ENCODE measurements around the gene RAPGEF1.
A peak's percentile ranks its signal among the peaks of the same experiment; 100 is the strongest.

The RAPGEF1 gene

DNA sequence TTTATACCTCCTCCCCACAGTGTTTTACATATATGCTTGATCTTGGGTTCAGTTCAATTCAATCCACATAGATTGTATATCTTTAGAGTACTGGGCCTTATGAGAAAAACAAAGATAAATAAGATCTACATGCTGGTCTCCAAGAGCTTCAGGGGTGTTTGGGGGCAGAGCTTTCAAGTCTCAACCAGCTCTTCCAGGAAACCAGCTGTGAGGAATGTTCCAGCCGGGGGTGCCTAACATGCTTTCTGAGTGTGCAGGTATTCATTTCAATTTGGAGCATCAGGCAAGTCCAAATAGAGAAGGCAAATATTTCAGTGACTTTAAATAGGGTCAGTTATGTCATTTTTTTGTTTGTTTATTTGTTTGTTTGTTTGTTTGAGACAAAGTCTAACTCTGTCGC is 5.7 kb upstream of the RAPGEF1 start:
- DNase-seq: no peak

DNA sequence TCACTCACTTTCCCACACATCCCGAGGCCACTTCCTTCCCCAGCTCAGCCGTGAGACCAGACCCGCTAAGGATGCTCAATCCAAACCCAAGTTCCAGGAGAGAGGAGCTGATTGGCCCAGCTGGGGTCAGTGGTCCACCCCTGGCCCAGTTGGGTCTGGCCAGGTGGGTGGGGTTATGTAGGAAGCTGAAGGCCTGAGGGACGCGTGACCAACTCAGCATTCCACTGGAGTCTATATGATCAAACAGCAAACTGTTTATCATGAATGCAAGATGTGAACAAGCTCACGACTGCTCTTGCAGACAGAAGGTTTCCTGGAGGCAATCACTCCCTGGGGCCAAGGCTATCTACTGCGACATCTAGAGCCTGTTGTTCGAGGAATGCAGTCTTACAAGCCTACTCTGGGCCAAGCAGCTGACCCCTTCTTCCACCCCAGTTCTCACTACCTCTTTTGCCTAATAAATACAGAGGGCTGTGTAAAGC is 4.9 kb upstream of the RAPGEF1 start:
- DNase-seq: no peak

GRCh38 chr9:131744171-131744719 is 4.4 kb upstream of the RAPGEF1 start:
- no peak for DNase-seq

GRCh38 chr9:131743501-131743900 is 3.6 kb upstream of the RAPGEF1 start:
- no peak for DNase-seq

- no peak for DNase-seq
These were observed 3.2 kb upstream of the RAPGEF1 start for GRCh38 chr9:131743096-131743495.

GRCh38 chr9:131740898-131741297 is 1.0 kb upstream of the RAPGEF1 start:
- DNase-seq: no peak

DNA sequence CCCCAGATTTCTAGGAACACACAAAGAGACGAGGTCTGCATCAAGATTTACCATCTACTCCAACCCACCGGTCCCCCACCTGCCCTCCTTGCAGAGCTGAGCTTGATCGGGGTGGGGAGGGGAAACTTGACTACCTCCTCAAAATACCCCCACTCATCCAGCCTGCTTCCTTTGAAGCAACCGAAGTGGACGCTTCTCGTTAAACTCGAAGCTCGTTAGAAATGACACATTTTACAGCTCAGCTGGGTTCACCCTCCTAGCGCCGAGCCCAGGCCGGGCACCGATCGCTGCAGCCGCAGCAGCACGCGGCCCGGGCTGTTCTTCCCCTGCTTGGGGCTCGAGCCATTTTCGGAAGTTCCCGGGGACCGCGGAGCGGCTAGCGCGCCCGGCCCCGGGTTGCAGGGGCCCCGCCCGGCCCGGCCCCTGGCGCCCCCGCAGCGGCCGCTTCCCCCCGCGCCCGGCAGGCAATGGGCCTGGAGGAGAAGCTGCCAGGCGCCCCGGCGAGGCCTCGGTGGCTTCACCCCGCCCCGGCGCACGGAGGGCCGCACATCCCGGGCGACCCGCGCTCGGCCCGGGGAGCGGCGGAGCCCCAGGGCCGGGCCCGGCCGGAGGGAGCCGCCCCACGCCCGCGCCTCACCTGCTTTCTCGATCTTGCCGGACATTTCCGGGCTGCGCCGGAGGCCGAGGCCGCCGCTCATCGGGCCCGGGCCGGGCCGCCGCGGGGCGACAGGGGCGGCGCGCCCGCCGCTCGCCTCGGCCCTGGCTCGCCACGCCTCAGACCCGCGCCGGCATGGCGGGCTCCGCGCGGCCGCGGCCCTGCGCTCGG is 530 bp downstream of the RAPGEF1 start:
- peak; percentile 75 for DNase-seq

DNA sequence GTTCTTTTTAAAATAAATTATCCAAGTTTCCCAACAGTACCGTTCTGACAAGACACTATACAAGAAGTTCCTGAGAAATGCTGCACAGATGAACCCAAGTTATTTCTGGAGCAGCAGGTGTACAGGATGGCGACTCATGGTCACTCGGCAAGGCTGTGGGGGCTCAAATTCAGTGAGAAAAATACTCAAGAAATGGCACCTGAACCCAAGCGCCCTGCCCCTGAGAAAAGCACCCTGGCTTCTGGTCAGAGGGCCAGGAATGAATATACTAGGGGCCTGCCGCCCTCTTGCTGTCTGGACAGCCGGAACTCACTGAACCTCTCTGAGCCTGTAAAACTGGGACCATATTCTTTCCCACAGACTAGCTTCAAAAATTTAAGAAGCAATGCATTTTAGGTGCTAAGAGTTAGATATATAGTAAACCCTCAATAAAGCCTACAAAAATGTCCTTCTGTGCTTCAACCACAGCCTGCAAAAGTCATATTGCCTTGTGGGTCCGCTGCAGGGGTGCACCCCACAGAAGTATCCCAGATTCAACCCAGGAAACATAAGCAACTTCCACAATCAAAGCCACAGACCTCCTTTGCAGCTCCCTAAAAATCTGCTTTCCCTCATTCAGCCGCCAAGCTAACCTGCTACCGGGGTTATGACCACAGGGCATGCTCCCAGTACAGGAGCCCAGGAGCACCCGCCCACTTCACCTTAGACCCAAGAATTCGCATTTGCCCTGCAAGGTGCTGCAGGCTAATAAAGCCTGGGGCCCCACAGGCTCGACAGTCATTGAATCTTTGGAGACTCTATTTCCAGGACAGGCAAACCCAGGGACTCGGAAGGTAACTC is 1.4 kb downstream of the RAPGEF1 start:
- DNase-seq: peak; percentile 64

- DNase-seq: no peak
These were observed 2.5 kb downstream of the RAPGEF1 start for GRCh38 chr9:131737426-131737825.

DNA sequence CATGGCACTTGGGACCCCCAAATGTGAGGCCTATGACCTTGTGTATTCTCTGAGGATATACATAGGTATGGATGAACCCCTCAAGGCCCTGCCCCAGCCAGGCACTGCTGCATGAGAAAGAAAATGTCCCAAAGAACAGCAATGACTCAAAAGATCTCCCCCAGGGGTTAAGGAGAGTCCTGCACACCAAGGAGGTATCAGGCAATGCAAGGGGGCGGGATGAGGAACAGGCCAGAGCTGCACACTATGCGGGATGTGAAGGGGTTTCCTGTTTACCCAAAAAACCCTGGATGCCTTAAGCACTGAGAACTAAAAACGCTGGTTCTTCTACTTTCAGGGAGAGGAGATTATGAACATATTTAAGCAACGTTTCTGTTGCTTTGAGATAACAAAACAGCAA is 3.4 kb downstream of the RAPGEF1 start:
- DNase-seq: no peak

- DNase-seq: peak; percentile 39
These were observed 4.4 kb downstream of the RAPGEF1 start for GRCh38 chr9:131735238-131736128.

DNA sequence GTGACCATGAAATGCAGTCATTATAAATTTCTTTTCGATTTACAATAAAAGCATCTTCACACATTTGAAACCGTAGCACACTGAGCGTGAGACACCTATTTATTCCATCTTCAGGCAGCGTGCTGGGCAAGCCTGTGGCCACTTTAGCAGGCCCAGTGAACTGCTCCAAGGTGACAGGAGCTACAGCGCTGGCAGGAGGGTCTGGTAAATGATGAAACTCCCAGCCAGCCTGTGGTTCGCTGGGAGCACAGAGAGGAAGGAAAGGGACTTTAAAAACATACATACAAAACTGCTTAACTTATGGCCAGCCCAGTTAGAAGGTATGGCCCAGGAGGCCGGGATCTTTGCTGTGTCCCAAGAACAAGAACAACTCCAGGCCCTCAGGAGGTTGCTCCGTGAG is 5.1 kb downstream of the RAPGEF1 start:
- DNase-seq: no peak

DNA sequence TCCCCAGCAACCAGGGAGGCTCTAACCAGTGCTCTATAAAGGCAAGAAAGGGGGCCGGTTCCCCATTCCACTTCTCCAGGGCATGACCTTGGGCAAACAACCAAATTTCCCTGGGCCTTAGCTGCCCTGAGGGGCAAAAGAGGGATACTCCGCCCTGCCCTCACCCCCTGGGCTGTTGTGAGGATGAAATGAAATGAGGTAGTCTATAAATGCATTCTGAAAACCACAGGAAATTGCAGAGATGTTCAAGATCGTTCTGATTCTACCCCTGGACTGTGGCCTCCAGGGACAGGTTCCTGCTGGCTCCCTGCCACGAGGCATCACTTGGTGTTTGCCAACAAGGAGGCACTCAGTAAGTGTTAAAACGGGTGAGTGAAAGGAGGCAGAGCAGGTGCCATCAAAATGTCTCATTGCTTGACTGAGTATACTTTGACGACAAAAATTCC is 5.7 kb downstream of the RAPGEF1 start:
- DNase-seq: peak; percentile 82

DNA sequence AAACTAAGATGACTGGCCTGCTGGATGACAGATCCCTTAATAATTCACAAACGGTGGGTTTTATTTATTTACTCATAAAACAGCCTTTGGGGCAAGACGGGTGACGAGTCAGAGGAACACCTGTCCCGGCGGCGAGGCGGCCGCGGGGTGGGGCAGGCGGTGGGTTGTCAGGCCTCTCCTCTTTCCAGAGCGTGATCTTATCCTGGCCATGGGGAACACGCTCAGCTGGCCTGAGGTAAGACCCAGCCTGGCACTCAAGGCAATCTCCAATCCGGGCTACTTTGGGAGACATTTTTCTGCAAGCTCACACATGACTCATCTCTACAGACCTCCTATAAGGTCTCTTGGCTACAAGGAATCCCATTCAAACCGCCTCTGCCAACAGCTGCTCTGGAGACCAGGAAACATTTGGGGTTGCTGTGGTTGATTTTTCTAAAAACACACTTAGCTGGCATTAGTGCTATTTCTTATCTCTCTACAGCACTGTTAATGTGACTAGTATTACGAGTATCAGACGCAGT is 6.3 kb downstream of the RAPGEF1 start:
- DNase-seq: peak; percentile 50

- no peak for DNase-seq
These were observed 7.1 kb downstream of the RAPGEF1 start for GRCh38 chr9:131732636-131733289.

DNA sequence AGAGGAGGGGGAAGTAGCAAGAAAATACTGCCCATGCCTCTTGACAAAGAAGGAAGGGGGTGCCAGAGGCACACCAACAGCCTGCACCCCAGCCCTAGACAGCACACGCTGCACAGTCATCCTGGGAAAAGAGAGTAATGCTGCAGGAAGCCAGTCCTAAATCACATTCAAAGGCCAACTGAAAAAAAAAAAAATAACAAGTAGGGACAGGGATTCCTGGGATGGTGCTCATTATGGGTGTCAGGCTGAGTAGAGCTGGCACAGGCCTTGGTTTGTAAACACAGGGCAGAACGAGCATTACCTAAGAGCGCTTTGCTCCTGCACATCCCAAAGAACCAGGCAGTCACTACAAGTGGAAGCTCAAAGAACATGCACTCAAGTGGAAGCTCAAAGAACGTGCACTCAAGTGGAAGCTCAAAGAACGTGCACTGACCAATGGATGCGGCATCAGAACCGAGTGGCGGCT is 7.8 kb downstream of the RAPGEF1 start:
- peak; percentile 39 for DNase-seq

GRCh38 chr9:131731644-131732043 is 8.2 kb downstream of the RAPGEF1 start:
- no peak for DNase-seq

DNA sequence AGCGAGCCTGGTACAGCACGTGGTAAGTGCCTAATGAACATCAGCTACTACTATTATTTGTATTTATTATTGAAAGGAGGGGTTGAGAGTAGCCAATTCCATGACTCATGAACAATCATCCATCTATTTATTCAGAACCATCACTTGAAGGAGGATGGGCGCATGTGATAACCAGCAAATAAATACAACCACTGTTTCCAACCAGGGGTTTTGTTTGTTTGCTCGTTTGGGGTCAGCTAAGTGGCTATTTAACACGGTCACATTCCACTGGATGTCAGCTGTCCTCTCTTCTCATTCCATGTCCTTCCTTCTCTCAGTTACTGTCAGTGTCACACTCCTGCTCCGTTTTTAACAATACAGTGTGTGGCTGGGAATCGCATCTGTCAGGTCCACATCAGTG is 8.6 kb downstream of the RAPGEF1 start:
- no peak for DNase-seq

- peak; percentile 27 for DNase-seq
These were observed 10.9 kb downstream of the RAPGEF1 start for GRCh38 chr9:131728961-131729360.

DNA sequence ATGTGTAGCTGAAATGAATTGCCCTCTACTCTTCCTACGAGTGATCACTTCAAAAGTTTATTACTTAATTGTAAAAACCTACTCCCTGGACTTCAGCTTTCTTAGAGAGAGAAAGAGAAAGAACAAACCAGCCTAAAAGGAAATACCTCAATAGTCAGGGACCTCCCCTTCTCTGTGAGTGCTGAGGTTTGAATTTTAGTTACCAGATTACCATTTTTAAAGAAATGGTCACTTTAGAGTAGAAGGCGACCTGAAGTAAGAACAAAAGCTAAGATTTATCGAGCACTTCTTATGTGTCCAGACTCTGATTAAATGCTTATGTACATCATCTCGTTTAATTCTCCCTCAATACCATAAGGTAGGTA is 11.3 kb downstream of the RAPGEF1 start:
- no peak for DNase-seq

DNA sequence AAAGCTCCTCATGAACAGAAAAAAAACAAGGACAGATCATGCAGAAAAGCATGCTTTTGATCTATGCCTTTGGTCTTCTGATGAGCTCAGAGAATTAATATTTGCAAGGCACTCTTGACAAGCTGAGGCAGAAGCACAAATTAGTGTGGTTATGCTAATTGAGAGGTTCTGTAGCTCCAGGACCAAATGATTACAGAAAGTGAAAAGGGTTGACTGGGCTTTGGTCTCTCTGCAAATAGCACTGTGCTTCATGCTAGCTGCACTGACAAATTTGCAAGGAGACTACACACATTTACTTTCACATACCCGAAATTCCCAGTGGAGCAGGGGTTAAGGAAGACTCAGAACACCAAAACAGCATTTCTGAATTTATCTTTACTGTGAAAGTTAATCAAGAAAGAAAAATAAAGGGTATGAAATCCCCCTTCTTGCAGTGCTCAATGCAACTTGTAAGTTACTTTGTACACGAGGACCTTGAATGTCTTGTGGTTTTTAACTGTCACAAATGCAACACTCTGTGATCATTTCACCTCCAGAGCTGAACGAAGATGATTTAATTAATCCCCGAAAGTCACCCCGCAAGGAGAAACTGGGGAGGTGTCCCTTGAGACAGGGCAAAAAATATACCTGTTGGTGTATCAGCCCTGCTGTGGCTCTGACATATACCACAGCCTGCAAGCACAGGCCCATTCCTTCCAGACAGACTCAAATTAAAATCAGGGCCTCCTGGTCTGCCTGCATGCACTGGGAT is 11.9 kb downstream of the RAPGEF1 start:
- DNase-seq: no peak
